Panc1 (cell line): ENCODE results near the gene ARHGEF7.

ENCODE experiments used
- CTCF ChIP-seq: fragments of 450-650 bp; IDR thresholded peaks from 2 replicates; pipeline ENCODE4 v1.5.1; 2017; ENCODE audit warnings: mild to moderate bottlenecking
- POLR2AphosphoS5 ChIP-seq: IDR thresholded peaks from 2 replicates; pipeline ENCODE4 v1.6.1; 2012; ENCODE audit warnings: mild to moderate bottlenecking, low read depth, low read length, moderate library complexity
- SIN3A ChIP-seq: IDR thresholded peaks from 2 replicates; pipeline ENCODE4 v1.6.1; 2012; ENCODE audit warnings: low read depth, mild to moderate bottlenecking, low read length, moderate library complexity, borderline replicate concordance; ENCODE audit not compliant: insufficient read depth
- TCF7L2 ChIP-seq: IDR thresholded peaks from 2 replicates; pipeline ENCODE4 v1.6.1; 2011; ENCODE audit warnings: mild to moderate bottlenecking, low read depth, low read length, inconsistent platforms
- TF ChIP-seq, protein P1 (sequence below), 2 experiments: IDR thresholded peaks; 2 replicates each; pipeline ENCODE4 v1.6.1; 2011 to 2012; ENCODE audit warnings: low read depth in 2 of 2, control low read depth in 1 of 2, low read length in 1 of 2, mild to moderate bottlenecking in 1 of 2, moderate library complexity in 1 of 2; ENCODE audit not compliant: insufficient read depth in 1 of 2

GRCh38 chr13:111080642-111081041 is 34.5 kb upstream of the ARHGEF7 start:
- TF ChIP-seq CTCF (no peak), TCF7L2 (no peak), POLR2AphosphoS5 (no peak), SIN3A (no peak)
- TF ChIP-seq, protein P1, sequence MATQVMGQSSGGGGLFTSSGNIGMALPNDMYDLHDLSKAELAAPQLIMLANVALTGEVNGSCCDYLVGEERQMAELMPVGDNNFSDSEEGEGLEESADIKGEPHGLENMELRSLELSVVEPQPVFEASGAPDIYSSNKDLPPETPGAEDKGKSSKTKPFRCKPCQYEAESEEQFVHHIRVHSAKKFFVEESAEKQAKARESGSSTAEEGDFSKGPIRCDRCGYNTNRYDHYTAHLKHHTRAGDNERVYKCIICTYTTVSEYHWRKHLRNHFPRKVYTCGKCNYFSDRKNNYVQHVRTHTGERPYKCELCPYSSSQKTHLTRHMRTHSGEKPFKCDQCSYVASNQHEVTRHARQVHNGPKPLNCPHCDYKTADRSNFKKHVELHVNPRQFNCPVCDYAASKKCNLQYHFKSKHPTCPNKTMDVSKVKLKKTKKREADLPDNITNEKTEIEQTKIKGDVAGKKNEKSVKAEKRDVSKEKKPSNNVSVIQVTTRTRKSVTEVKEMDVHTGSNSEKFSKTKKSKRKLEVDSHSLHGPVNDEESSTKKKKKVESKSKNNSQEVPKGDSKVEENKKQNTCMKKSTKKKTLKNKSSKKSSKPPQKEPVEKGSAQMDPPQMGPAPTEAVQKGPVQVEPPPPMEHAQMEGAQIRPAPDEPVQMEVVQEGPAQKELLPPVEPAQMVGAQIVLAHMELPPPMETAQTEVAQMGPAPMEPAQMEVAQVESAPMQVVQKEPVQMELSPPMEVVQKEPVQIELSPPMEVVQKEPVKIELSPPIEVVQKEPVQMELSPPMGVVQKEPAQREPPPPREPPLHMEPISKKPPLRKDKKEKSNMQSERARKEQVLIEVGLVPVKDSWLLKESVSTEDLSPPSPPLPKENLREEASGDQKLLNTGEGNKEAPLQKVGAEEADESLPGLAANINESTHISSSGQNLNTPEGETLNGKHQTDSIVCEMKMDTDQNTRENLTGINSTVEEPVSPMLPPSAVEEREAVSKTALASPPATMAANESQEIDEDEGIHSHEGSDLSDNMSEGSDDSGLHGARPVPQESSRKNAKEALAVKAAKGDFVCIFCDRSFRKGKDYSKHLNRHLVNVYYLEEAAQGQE (IDR thresholded peaks at IDR 0.05; ENCODE audit: insufficient read depth in 1 of 2, low read depth in 2 of 2, low read length in 1 of 2) = no peak
